Measurements from ENCODE around the gene ZC3HAV1.

ZC3HAV1 gene

DNA sequence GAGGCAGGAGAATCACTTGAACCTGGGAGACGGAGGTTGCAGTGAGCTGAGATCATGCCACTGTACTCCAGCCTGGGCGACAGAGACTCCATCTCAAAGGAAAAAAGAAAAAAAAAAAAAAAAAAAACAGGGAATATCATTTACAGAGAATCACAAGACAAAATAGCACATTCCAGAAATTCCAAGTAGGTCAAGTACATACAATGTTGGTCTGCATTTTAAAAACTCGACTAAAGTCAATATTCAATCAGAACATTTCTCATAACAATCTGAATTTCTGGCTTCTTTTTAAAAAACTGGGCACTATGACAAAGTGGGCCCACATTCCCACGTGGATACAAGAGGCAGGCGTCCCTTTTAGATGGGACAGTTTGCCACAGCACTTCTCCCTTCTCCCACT is 86.4 kb downstream of the ZC3HAV1 start:
- no peak for DNase-seq (ENCODE audit: low read depth)

DNA sequence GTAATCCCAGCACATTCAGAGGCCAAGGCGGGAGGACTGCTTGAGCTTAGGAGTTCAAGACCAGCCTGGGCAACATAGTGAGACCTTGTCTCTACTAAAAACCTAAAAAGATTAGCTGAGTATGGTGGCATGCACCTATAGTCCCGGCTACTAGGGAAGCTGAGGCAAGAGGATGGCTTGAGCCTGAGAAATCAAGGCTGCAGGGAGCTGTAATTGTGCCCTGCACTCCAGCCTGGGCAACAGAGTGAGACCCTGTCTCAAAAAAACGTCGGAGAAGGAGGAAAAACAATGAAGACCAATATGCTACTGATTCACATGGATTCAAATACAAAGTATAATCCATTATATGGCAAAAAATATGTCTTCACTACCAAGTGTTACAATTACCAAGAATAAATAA is 87.2 kb downstream of the ZC3HAV1 start:
- DNase-seq (ENCODE audit: low read depth) = no peak

DNA sequence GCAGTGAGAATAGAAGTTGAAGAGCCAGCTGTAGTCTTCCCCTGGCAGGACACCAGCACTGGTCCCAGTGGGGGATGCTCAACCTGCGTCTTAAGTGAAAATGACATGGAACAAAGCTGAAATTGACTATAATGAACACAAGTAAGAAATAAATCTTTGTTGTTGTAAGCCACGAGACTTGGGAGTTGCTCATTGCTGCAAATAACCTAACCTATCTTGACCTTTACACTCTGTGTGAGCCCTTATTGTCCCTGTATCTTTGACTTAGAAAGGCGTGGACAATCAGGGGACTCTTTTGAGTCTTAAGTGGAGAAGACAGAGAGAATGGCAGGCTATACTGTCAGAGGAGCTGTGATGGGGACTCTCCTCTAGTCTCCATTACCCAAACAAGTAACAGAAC is 90.6 kb downstream of the ZC3HAV1 start:
- DNase-seq (ENCODE audit: low read depth) = no peak

DNA sequence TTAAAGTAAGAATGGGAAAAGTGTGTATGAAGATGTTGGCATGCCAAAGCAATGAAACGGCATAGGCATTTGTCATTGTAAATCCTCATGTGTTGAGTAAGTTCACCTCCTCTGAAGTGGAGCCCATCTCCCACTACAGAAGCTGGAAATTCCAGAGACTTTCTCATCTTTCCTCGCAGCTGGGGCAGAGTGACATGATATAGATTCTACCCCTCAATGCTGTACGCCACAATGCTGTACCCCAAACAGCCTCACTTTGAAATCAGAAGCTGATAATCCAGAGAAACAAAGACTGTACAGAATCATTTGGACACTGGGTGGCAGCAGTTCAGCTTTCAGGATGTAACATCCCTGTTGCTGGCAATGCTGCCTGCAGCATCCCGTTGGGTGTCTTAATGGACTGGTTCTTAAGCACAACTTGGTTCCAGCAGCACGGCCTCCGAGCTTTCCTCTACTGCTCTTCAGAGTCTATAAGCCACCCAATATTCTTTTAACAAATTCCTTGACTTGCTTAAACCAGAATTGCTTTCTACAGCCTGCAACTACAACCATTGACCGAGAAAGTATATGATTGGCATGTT is 92.5 kb downstream of the ZC3HAV1 start:
- DNase-seq (ENCODE audit: low read depth) = peak; percentile 33

DNA sequence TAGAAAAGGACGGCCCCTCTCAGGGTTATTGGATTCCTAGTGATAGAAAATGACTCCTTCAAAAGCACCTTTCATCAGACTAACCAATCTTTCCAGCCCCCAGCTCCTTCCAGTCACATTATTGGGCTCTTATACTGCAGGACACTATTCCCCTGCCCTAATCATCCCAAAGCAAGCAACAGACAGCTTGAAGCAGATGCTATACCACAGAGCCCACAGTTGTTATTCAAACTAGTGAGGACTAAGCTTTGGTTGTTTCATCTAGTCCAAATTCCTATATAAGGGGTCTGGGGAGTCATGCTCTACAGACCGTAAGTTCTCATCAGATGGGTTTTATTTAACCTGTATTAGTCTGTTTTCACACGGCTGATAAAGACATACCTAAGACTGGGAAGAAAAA is 98.1 kb downstream of the ZC3HAV1 start:
- no peak for DNase-seq (ENCODE audit: low read depth)

DNA sequence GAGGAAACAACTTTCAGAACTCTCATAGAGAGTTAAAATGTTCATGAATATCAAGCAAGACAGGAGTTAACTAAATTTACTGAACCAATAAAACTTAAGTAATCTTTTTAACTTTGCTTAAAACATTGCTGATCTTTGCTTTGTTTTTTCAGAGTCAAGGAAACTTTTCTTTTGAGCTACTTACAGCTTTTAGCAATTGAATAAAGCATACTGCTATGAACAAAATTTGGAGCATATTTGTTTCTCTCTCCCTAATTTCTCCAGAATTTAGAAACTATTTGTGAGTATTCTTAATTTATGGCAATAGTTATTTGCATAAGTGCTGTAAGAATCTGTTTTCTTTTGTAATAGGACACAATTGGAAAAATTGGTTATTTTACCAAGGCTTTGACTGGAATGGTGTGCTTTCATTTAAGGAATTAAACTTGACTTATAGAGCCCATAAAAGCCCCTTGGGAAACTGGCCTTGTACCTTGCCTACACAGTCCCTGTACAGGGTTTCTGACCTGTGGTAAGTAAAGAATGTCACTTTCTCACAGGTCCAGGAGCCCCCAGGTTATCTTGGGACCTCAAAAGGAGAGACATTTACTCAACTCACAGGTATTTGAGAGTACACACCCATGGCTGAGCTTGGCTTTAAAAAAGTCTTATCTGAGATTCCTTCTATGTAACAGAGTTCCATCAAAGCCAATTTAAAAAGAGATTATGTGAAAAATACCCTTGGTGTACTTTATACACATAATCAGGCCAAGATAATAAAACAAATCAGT is 105.0 kb downstream of the ZC3HAV1 start:
- DNase-seq (ENCODE audit: low read depth) = no peak

DNA sequence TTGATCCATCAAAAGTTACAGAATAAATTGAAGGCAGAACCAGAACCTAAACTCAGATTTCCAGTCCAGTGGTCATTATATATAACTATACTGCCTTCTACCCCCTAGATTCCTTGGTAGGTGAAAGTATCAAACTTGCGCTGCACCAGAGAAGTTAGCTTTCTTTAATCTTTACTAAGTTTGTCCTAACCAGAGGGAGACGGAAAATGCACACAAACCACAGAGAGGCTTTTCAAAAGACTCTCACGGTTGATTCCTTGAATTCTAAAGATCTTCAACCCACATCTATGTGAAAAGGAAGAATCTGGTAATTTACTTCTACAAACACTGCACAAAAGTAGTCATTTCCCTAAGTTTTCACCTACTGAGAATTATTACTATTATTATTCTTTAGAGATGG is 110.1 kb downstream of the ZC3HAV1 start:
- no peak for DNase-seq (ENCODE audit: low read depth)
